Osteoblast (primary cell): ENCODE results near the gene ORAI1. TPM values are rescaled to one million over a fixed set of nuclear protein-coding genes. Genes with fewer than 3 reads are reported as not detected.
"Not testable (repeated sequence)": the region's sequence is repeated elsewhere in the genome, so short reads cannot be mapped to it uniquely, and the experiment has no call there.

Source experiments
- DNase-seq: peaks from one replicate; pipeline ENCODE4 v3.0.0; 2011; ENCODE audit warnings: low spot score, mixed read lengths; ENCODE audit not compliant: insufficient read length; ENCODE audit errors: missing footprints
- H2AFZ ChIP-seq: 2 replicates; pipeline ENCODE4 v1.6.0; 2011; ENCODE audit warnings: mild to moderate bottlenecking, low read length
- H3K27ac ChIP-seq: 2 replicates; pipeline ENCODE4 v1.5.1; 2011; ENCODE audit warnings: mild to moderate bottlenecking, low read depth, low read length, moderate library complexity
- H3K27me3 ChIP-seq: 2 replicates; pipeline ENCODE4 v1.6.0; 2012; ENCODE audit warnings: mild to moderate bottlenecking, control low read depth, inconsistent platforms, low read length, moderate library complexity; ENCODE audit not compliant: insufficient read depth
- H3K36me3 ChIP-seq: 2 replicates; pipeline ENCODE4 v1.5.1; 2011; ENCODE audit warnings: mild to moderate bottlenecking, low read length, control low read depth, moderate library complexity; ENCODE audit not compliant: insufficient read depth
- H3K4me1 ChIP-seq: 2 replicates; pipeline ENCODE4 v1.5.1; 2011; ENCODE audit warnings: mild to moderate bottlenecking, low read length, control low read depth, moderate library complexity; ENCODE audit not compliant: insufficient read depth
- H3K4me2 ChIP-seq: 2 replicates; pipeline ENCODE4 v1.6.0; 2011; ENCODE audit warnings: mild to moderate bottlenecking, low read length; ENCODE audit not compliant: insufficient read depth
- H3K4me3 ChIP-seq: fragments of 200-600 bp; sonication (generic); 3 replicates; pipeline ENCODE4 v1.5.1; 2012; ENCODE audit warnings: mild to moderate bottlenecking, low read length, inconsistent platforms; ENCODE audit not compliant: insufficient read depth
- H3K79me2 ChIP-seq: 2 replicates; pipeline ENCODE4 v1.6.0; 2012; ENCODE audit warnings: mild to moderate bottlenecking, low read length, control low read depth, inconsistent platforms; ENCODE audit not compliant: insufficient read depth
- H3K9me3 ChIP-seq: 2 replicates; pipeline ENCODE4 v1.5.1; 2011; ENCODE audit warnings: low read depth, low read length, control low read depth
- H4K20me1 ChIP-seq: 2 replicates; pipeline ENCODE4 v1.6.0; 2012; ENCODE audit warnings: mild to moderate bottlenecking, low read length, control low read depth; ENCODE audit not compliant: insufficient read depth
- total RNA-seq: library from RNA; depleted of rRNA; stranded (reverse); fragments of >200 nt; gene quantifications from 2 replicates; pipeline ENCODE4 v1.2.3, GENCODE V29; 2012
- TF ChIP-seq, protein P1 (sequence below): IDR thresholded peaks from 2 replicates; pipeline ENCODE4 v1.5.1; 2011; ENCODE audit warnings: mild to moderate bottlenecking, low read depth, low read length, moderate library complexity; ENCODE audit errors: extremely low read depth

ORAI1 gene
- total RNA-seq, 1 donor, result 7.2 TPM

DNA sequence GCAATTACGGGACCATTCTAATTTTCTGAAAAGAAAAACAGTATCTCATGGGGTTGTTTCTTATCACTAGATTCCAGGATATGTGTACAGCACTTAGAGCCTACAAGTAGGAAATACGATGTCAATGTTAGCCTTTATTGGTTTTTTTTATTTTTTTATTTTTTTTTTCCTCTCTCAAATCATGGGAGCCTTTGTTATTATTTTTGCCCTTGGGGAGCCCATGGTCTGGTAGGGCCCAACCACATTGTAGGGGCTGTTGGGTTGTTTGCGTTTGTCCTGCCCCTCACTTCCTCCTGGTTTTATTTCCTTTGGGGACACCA lies 37.2 kb downstream of the ORAI1 start:
- Histone ChIP-seq H3K27ac (no peak overlapping the region), H2AFZ (no peak overlapping the region)

DNA sequence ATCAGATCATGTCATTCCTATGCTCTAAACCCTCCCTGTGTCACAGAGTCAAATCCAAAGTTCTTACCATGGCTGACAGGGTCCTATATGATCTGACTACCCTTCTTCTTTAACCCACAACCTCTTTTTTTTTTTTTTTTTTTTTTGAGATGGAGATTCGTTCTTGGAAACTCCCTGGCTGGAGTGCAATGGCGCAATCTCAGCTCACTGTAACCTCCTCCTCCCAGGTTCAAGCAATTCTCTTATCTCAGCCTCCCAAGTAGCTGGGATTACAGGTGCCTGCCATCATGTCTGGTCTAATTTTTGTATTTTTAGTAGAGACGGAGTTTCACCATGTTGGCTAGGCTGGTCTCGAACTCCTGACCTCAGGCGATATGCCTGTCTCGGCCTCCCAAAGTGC lies 40.5 kb downstream of the ORAI1 start:
- H3K36me3 ChIP-seq, H2AFZ ChIP-seq, H3K9me3 ChIP-seq, H3K4me1 ChIP-seq, H3K4me3 ChIP-seq, H4K20me1 ChIP-seq, H3K27me3 ChIP-seq, H3K27ac ChIP-seq, H3K79me2 ChIP-seq, H3K4me2 ChIP-seq: not testable (repeated sequence)
- peak; percentile 34 for DNase-seq

More for the DNA sequence above, 37.2 kb downstream of the ORAI1 start:
- Histone ChIP-seq H3K79me2 (no peaks in the 10 kb centered on the region), H3K9me3 (no peaks in the 10 kb centered on the region), H4K20me1 (no peaks in the 10 kb centered on the region), H3K36me3 (no peaks in the 10 kb centered on the region), H3K4me2 (no peak overlapping the region), H3K4me1 (no peaks in the 10 kb centered on the region), H3K27me3 (no peaks in the 10 kb centered on the region), H3K4me3 (no peak overlapping the region)
- TF ChIP-seq, protein P1, sequence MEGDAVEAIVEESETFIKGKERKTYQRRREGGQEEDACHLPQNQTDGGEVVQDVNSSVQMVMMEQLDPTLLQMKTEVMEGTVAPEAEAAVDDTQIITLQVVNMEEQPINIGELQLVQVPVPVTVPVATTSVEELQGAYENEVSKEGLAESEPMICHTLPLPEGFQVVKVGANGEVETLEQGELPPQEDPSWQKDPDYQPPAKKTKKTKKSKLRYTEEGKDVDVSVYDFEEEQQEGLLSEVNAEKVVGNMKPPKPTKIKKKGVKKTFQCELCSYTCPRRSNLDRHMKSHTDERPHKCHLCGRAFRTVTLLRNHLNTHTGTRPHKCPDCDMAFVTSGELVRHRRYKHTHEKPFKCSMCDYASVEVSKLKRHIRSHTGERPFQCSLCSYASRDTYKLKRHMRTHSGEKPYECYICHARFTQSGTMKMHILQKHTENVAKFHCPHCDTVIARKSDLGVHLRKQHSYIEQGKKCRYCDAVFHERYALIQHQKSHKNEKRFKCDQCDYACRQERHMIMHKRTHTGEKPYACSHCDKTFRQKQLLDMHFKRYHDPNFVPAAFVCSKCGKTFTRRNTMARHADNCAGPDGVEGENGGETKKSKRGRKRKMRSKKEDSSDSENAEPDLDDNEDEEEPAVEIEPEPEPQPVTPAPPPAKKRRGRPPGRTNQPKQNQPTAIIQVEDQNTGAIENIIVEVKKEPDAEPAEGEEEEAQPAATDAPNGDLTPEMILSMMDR, result no peak
- DNase-seq, result no peak

DNA sequence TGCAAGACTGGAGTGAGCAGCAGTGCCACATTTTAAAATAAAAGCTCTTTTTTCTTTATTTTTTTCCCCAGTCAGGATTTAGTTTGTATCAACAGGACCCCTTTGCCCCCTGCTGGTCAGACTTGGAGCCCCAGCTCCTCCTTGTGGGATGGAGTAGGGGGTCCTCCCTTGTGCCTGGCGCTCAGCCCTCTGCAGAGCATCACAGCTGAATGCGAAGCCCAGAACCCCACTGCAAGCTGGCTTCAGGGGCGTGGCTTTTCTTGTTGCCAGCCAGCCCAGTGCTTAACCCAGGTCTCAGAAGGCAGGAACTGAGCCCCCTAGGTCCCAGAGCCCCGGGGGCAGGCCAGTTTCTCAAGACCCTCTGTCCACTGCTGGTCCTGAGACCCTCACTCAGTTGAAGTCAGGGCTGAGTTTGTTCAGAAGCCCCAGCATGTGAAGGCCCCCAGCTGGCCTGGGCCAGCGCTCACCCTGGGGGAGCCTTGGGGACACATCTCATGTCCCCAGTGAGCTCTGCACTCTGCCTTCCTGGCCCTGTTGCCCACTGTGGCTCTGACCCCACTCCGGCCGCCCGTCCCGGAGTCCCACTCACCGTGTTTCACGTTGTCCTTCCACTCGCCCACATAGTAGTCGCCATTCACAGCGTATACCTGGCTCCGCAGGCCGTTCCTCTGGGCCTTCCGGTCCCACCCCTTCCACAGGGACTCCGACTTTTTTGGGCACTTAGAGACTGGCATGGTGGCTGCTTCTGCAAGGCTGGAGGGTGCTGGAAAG lies 42.6 kb downstream of the ORAI1 start:
- DNase-seq, result peak; percentile 88
- Histone ChIP-seq H4K20me1 (no peaks in the 10 kb centered on the region), H3K27me3 (no peaks in the 10 kb centered on the region), H3K9me3 (no peaks in the 10 kb centered on the region), H3K27ac (no peak overlapping the region), H3K36me3 (no peaks in the 10 kb centered on the region), H3K79me2 (no peaks in the 10 kb centered on the region), H3K4me1 (peaks cover 10% of the 10 kb centered on the region), H2AFZ (no peak overlapping the region), H3K4me2 (no peak overlapping the region), H3K4me3 (no peak overlapping the region)
- TF ChIP-seq, protein P1, result peak; percentile 64

DNA sequence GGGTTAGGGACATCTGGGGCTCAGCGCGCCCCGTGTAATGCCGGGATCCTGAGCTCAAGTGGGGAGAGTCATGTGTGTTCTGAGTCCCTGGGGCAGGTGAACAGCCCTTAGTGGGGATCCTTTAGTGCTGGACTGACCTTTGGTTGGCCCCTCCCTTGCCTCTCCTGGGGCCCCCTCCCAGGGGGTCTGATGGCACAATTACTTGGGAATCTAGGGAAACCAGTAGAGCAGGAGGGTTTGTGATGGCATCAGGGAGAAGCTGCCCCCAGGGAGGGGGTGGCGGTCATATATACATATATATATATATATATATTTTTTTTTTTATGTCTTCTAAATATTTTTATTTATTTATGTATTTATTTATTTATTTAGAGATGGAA lies 43.2 kb downstream of the ORAI1 start, which contains the start of gene MORN3:
MORN3 (minus strand) TSS at position 134 of the 380 bp plus-strand sequence. CDS start 171 bp downstream, outside the sequence.
- no peak within 1 kb of the TSS for H3K4me2 ChIP-seq
- H3K27ac ChIP-seq, result no peak within 1 kb of the TSS
- no peaks in the 10 kb centered on the region for H3K27me3 ChIP-seq
- no peaks in the 10 kb centered on the region for H3K36me3 ChIP-seq
- H3K9me3 ChIP-seq, result no peaks in the 10 kb centered on the region
- no peaks in the 10 kb centered on the region for H4K20me1 ChIP-seq
- TF ChIP-seq, protein P1, result no peak
- DNase-seq, result peak; percentile 15
- no peak within 1 kb of the TSS for H2AFZ ChIP-seq
- H3K4me1 ChIP-seq, result peaks cover 10% of the 10 kb centered on the region
- H3K4me3 ChIP-seq, result no peak within 1 kb of the TSS
- H3K79me2 ChIP-seq, result no peaks in the 10 kb centered on the region
